ENCODE results near the gene AGBL3.

- TF ChIP-seq YY1 (IDR thresholded peaks at IDR 0.05; ENCODE audit: insufficient read depth, insufficient read length) = no peak
- no peak for TF ChIP-seq ZNF274 (IDR thresholded peaks at IDR 0.05; ENCODE audit: low read depth, low read length)
Measured at GRCh38 chr7:135094472-135095237, 108.3 kb downstream of the AGBL3 start.
